Ovary (tissue), 9 donors: Measurements from ENCODE around the gene NLRC4. TPM values are rescaled to one million over a fixed set of nuclear protein-coding genes. Genes with fewer than 3 reads are reported as not detected.

Experiments used
- DNase-seq, 5 donors: peaks; one replicate each; pipeline ENCODE4 v3.0.0-alpha.2; 2019 to 2020
- H3K27ac ChIP-seq, 2 donors: fragments of 200-600 bp; one replicate each; pipeline versions ENCODE4 v1.5.1 to v1.8.0; 2019 to 2022
- H3K27me3 ChIP-seq: fragments of 200-600 bp; one replicate; pipeline ENCODE4 v1.8.0; 2022
- H3K36me3 ChIP-seq: fragments of 200-600 bp; sonication (generic); one replicate; pipeline ENCODE4 v1.5.1; 2019
- H3K4me1 ChIP-seq: one replicate; pipeline ENCODE4 v1.8.1; 2013; ENCODE audit warnings: mild to moderate bottlenecking, moderate library complexity; ENCODE audit not compliant: insufficient read depth
- H3K4me3 ChIP-seq: fragments of 200-600 bp; sonication (generic); one replicate; pipeline ENCODE4 v1.5.1; 2017
- H3K9me3 ChIP-seq, 2 donors: fragments of 200-600 bp in 1 of 2; sonication (generic) in 1 of 2; one replicate each; pipeline versions ENCODE4 v1.5.1 to v1.8.1; 2013 to 2019; ENCODE audit warnings: mild to moderate bottlenecking in 1 of 2, moderate library complexity in 1 of 2
- CTCF ChIP-seq, 3 donors: fragments of 450-650 bp in 2 of 3; fragments of 200-600 bp in 1 of 3; IDR thresholded peaks; one replicate each; pipeline versions ENCODE4 v1.5.1 to v1.8.0; 2016 to 2022; ENCODE audit warnings: antibody characterized with exemption in 3 of 3, mild to moderate bottlenecking in 1 of 3
- EP300 ChIP-seq: sonication (generic); formaldehyde crosslinking; IDR thresholded peaks from one replicate; pipeline ENCODE4 v1.6.1; 2017; ENCODE audit warnings: antibody characterized with exemption
- POLR2A ChIP-seq: fragments of 450-650 bp; IDR thresholded peaks from one replicate; pipeline ENCODE4 v1.6.1; 2017; ENCODE audit warnings: antibody characterized with exemption, mild to moderate bottlenecking, moderate library complexity
- WGBS, 3 donors: extraction: QIAGEN DNeasy Blood & Tissue Kit in 1 of 3; methylation state at CpG; one replicate each; pipeline versions ENCODE4 v1.1.5 to v1.1.7; 2013 to 2017; 5-methylcytosine and 5-hydroxymethylcytosine counted together
- intact Hi-C, 4 donors: fragments of 100-400 bp; cut with DNase I; formaldehyde crosslinking; loops; one replicate each; pipeline versions ENCODE4 v1.11.0 to v1.15.1; 2022 to 2023
- polyA plus RNA-seq, 2 donors: library from polyadenylated mRNA; stranded (reverse); fragments of 200-250 nt in 1 of 2; fragments of 350-450 nt in 1 of 2; fragmentation: Illumina TruSeq in 1 of 2; extraction: RNeasy Lipid Tissue Mini Kit (QIAGEN cat#74804) in 1 of 2; gene quantifications; one replicate each; pipeline ENCODE4 v1.2.3, GENCODE V29; 2013 to 2014
- total RNA-seq, 7 donors: library from RNA; depleted of rRNA in 2 of 7; stranded (reverse); fragments of >200 nt in 2 of 7; fragmentation: NEBNext Ultra II Directional in 3 of 7; extraction: Animal tissue kit (Norgen Biotek cat#: 25700) in 3 of 7; gene quantifications; one replicate each; pipeline versions ENCODE4 v1.1.0 to v1.2.4, GENCODE V29; 2016 to 2023
- donor health status: DM: no; HTN: no; CAD: no; lungs with moderate emphysema.
- donor health status: DM: no; HTN: no; CAD: no.
- donor health status: Bipolar disorder and iron deficiency.
- donor health status: DM: yes; HTN: yes; CAD: no.
- donor health status: DM: no; HTN: no; CAD: no.
- donor health status: DM: yes; HTN: yes; CAD: no.

NLRC4 gene
- total and polyA plus RNA-seq, 9 donors: 0.15 to 1.8 (median 0.38) TPM

DNA sequence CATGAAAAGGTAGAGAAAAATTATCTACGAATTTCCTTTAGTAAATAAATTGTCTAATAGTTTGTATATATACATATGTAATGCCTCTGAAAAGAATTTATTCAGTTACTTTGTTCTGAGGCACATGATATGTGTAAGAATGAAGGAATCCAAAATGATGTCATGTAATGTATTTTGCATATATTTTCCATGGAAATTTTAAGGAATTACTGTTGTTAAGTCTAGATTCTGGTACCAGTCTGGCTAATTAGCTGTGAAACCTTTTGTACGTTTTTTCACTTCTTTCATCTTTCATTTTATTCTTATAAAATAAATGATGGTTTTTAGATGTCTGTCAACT lies 25.3 kb upstream of the NLRC4 start:
- H3K27ac ChIP-seq: no peak overlapping the region
- TF ChIP-seq POLR2A: no peak
- no peak for TF ChIP-seq CTCF (IDR thresholded peaks at IDR 0.05)
- TF ChIP-seq EP300: no peak
- H3K36me3 ChIP-seq: no peaks in the 10 kb centered on the region
- H3K4me1 ChIP-seq: peaks cover 2% of the 10 kb centered on the region
- 84 to 88% (median 88%) methylated on average over 2 of the region's 2 CpGs for WGBS, 3 donors
- H3K27me3 ChIP-seq: no peaks in the 10 kb centered on the region
- intact Hi-C loops: no loop called here
- no peak for DNase-seq
- no peaks in the 10 kb centered on the region for H3K9me3 ChIP-seq
- no peak overlapping the region for H3K4me3 ChIP-seq

DNA sequence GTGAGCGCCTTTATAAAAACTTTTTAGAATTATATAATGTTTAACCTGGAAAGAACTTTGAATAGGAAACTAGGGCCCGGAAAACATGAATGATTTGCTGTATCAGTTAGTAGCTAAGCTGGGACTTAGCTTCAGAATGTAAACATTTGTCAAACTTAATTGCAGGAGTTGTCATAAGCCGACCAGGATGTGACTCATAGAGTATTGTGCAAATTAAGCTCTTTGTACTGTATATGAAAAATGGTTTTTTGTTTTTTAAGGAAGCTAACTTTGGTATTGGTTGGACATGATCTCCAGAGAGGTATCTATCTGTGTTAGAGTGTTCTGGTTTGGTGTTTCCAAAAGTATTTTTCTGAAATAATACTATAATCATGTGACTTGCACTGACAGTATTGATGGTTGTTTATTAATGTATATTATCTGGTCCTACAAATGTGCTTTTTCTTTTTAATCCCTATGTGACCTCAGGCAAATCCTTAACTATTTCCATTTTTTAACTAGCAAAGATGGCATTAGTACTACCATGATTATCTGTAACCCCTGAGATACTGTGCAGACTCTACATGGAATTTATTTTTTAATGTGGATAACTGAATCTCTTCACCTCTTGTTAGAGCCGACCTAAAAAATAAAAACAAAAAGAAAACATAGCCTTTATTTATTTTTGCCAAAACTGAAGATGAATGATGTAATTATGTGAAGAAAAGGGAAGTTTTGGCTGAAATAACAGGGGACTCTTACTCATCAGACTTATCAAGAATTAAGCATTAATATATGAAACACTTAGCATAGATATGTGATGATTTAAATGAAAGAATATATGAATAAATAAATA lies 24.7 kb upstream of the NLRC4 start:
- H3K4me3 ChIP-seq: no peak overlapping the region

GRCh38 chr2:32284321-32284720 lies 19.6 kb upstream of the NLRC4 start:
- H3K27me3 ChIP-seq: no peaks in the 10 kb centered on the region
- no peak for DNase-seq
- H3K36me3 ChIP-seq: no peaks in the 10 kb centered on the region
- no peak overlapping the region for H3K27ac ChIP-seq
- H3K4me1 ChIP-seq: peaks cover 5% of the 10 kb centered on the region
- WGBS, 3 donors: 90 to 93% (median 92%) methylated on average over 2 of the region's 2 CpGs
- no peaks in the 10 kb centered on the region for H3K9me3 ChIP-seq
- intact Hi-C loops: no loop called here
- TF ChIP-seq POLR2A (no peak), CTCF (IDR thresholded peaks at IDR 0.05) (no peak), EP300 (no peak)
- no peak overlapping the region for H3K4me3 ChIP-seq

More for the DNA sequence above, 24.7 kb upstream of the NLRC4 start:
- peaks cover 2% of the 10 kb centered on the region for H3K4me1 ChIP-seq
- H3K27ac ChIP-seq: no peak overlapping the region
- no peaks in the 10 kb centered on the region for H3K36me3 ChIP-seq
- H3K27me3 ChIP-seq: no peaks in the 10 kb centered on the region
- no peak for DNase-seq
- intact Hi-C loops: no loop called here
- WGBS, 3 donors: 57 to 62% (median 59%) methylated on average over 4 of the region's 4 CpGs
- TF ChIP-seq CTCF (IDR thresholded peaks at IDR 0.05) (no peak), EP300 (no peak), POLR2A (no peak)
- H3K9me3 ChIP-seq: no peaks in the 10 kb centered on the region

GRCh38 chr2:32278478-32278853 lies 13.8 kb upstream of the NLRC4 start:
- TF ChIP-seq CTCF (IDR thresholded peaks at IDR 0.05) (no peak), POLR2A (no peak), EP300 (no peak)
- WGBS, 3 donors: 1 to 6% (median 2%) methylated on average over 6 of the region's 6 CpGs
- peaks cover 5% of the 10 kb centered on the region for H3K4me1 ChIP-seq
- H3K4me3 ChIP-seq: peak overlapping the region; percentile 98
- H3K27me3 ChIP-seq: no peaks in the 10 kb centered on the region
- intact Hi-C loops: no loop called here
- peak overlapping the region in 1 of 2 donors; percentile 63 for H3K27ac ChIP-seq
- no peak for DNase-seq
- no peaks in the 10 kb centered on the region for H3K9me3 ChIP-seq
- H3K36me3 ChIP-seq: no peaks in the 10 kb centered on the region
